Stimulated activated CD4-positive, alpha-beta T cell treated with anti-CD3 and anti-CD28 coated beads, TNF-alpha, amount 100 ng/mL, for 48 hours (primary cell): ENCODE measurements around the gene VEGFA.
"Not testable (repeated sequence)": the region's sequence is repeated elsewhere in the genome, so short reads cannot be mapped to it uniquely, and the experiment has no call there.

Experiments
- DNase-seq, 3 donors: peaks; one replicate each; pipeline ENCODE4 v3.0.0-alpha.2; 2020; ENCODE audit warnings: low read depth in 3 of 3

Gene VEGFA

DNA sequence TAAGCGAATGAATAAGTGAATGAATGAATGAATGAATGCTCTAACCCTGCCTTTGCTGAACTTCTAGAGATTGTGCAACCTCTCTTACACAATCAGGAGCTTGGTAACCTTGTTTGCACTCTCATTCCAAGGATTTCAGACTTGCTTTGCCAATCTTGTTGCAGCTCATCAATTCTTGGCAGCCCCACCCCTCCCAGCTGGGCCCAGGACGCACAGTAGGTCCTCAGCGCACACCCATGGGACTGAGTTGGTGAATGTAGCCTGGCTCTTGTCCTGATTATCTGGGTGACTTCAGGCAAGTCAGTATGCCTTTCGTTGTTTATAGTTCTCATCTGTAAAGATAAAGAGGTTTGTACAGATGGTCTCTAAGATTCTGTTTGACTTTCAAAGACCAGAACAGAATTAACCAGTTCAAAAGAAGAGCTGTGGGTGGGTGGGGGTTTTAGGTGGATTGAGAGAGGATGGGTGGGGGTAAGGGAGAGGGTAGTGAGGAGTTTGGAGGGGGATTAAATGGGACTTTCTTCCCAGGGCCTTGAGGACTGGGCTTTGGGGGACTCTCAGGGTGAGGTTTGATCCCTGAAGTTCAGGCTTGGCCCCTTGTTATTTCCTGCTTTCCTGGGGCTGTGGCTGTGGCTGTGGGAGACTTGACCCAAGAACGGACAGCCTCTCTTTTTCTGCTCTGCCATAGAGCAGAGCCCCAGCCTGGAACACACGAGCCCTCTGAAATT, 33.2 kb downstream of the VEGFA start:
- no peak for DNase-seq

DNA sequence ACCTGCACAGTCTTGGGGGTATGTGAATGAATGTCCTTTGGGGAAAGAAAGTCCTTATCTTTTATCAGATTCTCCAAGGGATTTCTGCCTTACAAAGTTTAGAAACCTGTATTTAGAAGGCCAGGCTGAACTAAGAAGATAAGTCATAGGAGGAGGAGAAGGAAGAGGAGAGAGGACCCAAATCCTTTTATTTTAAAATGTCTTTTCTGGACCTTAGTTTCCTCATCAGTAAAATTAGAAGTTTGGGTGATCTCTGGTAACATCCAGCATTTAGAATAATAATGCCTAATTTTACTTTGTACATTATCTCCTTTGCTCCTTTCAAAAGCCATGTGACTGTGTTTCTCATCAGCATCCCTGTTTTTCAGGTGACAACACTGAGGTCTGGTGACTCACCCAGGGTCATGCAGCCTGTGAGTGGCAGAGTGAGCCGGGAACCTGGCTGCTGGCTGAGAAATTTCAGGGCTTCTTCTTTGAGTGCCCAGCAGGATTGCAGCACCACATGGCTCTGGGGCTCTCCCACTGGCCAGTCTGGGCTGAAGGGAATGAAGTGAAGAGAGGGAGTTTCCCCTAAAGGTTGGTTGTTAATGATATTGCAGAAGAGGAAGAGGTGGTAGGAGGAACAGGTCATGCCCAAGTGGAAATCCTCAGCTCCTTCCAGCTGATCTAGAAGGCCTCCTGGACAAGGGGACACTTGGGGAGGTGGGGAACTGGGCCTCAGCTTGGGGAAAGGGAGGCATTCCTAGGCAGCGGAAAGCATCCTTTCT, 34.0 kb downstream of the VEGFA start:
- DNase-seq: no peak

DNA sequence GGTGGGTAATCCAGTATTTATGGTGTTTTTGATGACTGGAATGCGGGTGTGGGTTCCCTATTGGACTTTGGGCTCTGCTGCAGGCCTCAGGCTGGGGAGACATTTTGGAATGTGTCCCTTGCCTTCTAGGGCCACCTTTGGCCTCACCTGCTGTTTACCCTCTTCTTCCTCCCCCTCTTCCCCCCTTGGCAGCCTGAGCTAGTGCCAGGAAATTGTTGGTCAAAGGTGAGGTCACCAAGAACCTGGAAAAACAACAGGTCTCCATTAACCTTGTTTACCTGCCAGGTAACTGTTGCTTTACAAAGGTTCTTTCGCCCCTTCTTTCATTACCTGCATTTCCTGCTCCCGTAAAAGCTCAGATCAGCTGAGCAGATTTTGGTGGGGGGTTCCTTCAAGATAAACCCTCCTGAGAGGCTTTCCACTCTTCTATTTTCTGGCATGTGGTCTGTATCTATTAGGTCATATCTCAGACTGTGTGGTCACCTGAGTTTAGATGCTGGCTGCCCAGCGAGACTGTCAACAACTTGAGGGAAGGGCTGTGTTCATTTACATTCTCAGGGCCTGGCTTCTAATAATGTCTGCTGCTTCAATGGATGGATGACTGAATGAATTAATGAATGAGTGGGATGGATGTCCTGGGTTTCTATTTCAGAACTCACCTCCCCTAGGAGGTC, 34.7 kb downstream of the VEGFA start:
- DNase-seq: no peak

DNA sequence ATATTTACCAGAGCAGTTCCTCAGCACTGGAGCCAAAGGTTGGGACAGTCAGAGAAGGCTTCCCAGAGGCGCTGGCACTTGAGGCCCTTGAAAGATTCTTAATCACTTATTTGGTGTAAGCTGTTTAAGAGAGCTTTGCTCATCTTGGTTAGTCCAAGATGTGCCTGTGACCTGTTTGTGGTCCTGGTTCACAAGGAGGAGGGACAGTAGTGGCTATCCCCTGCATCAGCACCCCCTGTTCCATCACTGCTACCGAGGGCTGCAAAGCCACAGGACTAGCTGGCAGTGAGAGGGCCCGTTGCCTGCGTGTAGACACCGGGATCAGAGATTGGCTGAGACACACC, 35.7 kb downstream of the VEGFA start:
- DNase-seq: no peak

DNA sequence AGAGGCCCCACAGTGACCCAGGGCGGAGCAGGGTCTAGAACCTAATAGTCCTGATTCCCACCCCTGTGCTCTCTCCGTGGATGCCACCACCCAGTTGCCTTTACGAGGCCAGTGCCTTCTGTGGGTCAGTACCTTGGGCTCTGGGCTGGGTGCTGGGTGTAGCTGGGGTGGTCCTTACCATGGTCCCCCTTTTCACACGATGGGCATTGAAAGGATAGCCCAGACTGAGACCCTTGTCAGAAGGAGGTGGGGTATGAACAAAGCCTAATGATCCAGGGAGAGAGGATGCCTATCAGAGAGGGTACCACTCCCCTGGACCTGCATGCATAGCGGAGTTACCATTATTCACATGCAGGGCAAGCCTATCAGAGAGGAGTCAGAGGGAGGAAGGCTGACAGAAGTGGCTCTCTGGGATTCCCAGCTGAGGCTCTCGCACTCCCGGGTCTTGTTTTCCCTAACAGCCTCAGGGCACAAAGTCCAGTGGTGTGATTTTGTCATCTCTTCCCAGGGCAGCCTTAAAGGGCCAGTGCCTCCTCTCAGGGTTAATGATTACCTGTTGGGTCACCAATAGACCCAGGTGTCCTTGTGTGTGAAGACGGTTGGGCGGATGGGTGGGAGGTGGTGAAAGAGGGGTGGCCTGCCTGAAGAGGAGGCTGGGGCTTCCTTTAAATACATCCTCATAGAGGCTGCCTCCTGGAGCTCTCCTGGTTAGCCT, 36.2 kb downstream of the VEGFA start:
- no peak for DNase-seq

DNA sequence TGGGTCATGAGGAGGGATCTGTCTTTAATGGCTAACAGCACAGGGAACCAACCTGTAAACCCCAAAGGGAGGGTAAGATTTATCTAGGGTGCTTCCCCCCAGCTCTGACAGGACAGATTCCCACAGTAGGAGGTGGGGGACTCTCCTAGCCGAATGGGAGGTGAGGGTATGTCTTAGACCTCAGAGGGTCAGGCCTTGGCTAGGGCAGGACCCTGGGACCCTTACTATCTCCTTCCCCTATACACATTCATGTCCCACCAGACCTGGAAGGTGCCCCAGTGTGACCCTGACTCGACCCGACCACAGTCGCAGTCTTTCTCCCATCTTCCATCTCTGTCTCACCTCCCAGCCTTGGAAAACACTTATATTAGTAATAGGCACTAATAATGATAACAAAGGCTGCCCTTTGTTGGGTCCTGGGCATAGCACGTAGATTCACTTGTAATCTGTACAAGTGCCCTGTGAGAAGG, 36.8 kb downstream of the VEGFA start:
- no peak for DNase-seq

DNA sequence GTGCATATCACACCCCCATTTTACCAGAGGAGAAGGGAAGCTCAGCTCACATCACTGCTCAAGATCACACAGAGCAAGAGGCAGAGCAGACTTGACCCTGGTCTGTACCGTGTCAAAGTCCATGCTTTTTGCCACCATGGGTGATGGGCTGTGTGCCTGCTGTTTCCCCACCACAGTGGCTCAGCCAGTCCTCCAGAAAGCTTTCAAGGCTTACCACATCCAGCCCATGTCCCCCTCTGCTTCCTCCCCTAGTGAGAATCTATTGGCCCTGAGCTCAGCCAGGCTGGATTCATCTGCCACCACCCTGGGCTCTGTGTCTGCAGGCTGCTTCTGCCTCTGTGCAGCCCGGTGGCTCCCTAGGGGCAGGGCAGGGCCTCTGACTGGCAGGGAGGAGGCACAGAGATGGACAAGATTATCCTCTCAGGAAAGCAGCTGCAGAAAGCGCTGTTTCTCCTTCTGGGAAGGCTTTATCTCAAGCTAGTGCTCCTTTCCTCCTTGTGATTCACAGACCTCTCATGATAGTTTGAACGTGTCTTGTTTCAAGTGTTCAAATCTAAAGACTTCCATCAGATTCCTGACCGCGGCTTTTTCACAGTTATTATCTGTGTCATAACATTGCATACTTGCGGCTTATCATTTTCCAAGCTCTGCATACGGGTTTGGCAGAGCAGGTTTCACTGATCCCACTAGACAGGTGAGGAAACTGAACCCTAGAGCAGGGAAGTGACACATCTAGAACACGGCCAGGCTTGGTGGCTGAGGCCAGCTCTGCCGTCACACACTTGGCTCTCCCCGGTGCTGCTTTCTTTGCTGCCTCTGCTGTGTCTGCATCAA, 37.4 kb downstream of the VEGFA start:
- no peak for DNase-seq

DNA sequence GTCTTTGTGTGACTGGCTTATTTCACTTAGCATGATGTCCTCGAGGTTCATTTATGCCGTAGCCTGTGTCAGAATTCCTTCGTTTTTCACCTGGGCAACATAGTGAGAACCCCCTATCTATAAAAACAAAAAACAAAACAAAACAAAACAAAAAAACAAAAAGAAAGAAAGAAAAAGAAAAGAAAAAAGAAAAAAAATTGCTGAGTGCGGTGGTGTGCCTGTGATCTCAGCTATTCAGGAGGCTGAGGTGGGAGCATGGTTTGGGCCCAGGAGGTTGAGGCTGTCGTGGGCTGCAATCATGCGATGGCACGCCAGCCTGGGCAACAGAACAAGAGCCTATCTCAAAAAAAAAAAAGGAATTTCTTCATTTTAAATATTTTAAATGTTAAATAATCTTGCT, 38.4 kb downstream of the VEGFA start:
- DNase-seq: no peak

DNA sequence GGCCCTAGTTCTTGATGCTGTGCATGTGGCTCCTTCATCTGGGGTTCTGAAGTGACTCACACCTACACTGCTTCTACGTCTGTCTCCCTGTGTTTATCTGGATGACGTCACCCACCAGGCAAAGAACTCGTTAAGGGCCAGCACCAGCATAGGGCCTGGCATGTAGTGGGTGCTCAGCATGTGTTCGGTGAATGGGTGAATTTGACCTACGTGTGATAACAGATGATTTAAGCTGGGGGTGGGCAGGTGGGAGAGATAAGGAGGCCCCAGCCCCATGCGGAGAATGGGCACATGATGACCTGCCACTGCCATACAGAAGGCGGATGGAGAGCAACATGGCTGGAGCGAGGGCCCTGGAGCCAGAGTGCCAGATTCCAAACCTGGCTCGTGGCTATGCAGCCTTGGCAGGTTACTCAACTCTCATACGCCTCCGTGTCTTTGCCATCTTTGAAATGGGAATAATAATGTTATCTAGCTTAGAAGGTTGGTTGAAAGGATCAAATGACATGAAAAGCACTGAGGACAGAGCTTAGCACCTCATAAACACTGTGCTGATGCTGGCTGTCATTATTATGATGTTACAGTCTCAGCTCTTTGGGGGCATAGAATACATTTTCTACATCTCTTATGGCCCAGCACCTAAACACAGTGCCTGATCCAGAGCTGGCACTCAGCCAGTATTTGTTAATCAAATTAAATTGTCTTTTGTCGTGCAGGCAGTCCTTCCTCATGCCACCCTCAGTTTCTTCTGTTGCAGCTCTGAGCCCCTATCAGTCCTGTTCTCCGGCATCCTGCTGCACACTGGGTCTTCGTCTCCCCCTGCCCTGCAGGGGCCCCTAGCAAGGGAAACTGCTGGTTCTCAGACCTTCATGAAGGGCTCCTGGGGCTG, 39.6 kb downstream of the VEGFA start:
- no peak for DNase-seq

DNA sequence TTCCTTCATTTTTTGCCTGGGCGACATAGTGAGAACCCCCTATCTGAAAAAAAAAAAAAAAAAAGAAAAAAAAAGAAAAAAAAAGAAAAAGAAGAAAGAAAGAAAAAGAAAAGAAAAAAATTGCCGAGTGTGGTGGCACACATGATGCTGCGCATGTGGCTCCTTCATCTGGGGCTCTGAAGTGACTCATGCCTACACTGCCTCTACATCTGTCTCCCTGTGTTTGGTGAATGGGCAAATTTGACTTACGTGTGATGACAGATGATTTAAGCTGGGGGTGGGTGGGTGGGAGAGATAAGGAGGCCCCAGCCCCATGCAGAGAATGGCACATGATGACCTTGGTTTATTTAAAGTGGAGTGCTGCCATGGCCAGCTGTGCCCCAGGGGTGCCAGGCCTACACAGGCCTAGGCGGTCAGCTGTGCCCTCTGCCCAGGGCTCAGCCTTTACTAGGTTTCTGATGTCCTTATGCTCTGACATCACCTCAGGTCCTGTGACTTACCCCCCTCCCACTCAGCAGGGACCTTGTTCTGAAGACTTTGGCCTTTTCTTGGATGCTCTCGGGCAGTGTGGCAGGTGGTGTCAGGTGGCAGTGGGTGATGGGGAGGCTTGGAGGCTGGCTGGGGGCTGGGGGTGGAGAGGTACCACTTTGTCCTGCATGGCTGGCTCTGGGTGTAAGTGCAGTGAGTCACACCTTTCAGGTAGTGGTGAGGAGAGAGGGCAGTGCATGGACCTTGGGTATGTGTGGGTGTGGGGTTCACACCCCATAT, 41.1 kb downstream of the VEGFA start:
- no peak for DNase-seq

DNA sequence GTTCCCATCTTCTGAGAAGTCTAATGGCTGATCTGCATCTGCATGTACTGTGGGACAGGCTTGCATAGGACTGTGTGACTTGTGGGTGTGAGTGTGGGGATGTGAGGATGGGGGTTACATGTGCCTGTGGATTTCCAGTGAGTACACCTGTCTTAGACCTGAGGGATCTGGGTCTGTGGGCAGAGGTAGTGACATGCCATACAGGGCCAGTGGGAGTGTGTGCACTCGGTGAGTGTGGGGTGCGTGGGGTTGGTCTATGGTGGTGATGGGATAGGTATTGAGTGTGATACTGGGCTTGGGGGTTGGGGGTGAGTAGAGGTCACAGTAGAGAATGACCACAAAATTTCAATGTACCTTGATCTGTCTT, 41.7 kb downstream of the VEGFA start:
- no peak for DNase-seq

DNA sequence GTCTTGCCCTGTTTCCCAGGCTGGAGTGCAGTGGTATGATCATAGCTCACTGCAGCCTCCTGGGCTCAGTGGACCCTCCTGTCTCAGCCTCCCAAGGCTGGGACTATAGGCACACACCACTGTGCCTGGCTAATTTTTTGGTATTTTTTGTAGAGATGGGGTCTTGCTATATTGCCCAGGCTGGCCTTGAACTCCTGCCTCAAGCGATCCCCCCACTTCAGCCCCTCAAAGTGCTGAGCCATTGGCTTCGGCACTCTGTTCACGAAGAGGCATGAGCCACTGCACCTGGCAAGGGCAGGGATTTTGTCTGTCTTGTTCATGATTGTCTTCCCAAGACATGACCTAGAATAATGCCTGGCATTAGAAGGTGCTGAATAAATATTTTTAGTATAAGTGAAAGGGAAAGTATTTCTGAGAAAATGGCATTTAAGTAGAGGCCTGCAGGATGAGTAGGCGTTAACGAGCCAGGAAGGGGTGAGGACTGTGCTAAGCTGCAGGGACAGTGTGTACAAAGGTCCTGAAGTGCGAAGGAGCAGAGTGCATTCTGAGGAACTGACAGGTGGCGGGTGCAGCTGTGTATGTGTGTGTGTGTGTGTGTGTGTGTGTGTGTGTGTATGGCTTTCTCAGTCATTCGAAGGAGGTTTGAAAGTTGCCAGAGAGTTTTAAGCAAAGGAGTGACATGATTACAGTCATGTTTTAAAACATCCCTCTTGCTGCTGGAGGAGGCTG, 43.0 kb downstream of the VEGFA start:
- DNase-seq: no peak

DNA sequence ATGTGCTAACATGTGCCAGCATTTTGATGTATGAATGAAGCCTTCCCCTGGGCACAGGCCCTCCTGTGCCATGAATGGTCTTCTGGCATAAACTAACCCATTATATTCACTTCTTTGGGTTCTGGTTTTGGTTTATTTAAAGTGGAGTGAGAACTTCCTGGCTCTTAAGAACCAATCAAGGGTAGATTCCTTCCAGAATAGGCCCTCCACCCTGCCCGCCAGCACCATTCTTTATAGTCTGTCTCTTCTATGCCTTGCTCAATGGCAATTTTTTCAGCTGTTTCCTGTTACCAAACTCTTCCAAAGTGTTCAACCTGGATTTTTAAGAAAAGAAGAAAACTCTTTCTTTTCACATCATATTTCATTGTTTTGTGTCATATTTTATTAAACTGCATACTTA, 44.1 kb downstream of the VEGFA start:
- no peak for DNase-seq

DNA sequence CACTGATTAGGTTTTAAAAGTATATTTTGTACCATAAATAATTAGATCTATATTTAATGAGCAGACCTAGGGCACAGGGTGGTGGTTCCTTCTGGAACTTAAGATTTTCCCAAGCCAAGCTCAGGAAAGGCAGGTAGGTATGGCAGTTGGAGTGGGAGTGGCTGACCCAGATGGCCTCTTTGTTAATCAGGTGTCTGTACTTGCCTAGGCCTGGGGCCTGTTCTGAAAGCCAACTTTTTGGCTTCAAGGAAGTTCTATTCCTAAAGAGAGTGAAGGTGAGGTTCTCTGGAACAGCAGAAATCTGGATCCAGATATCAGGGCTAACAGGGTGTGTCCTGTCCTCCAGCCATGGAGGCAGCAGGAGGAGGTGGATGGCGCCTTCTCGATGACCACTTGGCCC, 44.9 kb downstream of the VEGFA start:
- no peak for DNase-seq

DNA sequence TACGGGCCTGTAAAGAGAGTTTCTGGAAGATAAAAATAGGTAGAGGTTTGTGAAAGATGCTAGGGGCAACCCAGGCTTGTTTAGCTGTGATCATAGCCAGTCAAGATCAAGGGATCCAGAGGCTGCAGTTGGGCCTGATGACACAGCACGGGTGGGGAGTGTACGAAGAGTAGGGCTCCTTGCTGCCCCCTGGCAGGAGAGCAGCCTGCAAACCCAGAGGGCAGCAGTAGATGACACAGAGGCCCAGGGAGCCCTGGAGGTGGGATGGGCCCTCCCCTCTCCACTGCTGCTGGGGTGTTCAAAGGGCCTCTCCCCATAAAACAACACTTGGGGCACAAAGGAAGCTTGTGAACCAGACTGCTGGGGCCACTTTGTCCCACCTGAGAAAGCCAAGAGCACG, 47.2 kb downstream of the VEGFA start:
- DNase-seq: no peak

DNA sequence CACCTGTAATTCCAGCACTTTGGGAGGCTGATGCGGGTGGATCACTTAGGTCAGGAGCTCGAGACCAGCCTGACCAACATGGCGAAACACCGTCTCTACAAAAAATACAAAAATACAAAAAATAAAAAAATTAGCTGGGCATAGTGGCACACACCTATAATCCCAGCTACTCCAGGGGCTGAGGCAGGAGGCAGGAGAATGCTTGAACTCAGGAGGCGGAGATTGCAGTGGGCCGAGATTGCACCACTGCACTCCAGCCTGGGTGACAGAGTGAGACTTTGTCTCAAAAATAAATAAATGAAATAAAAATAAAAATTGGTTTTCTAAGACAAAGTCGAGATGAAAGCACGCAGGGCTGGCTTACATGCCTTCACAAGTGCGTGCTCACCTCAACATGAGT, 49.0 kb downstream of the VEGFA start:
- DNase-seq: not testable (repeated sequence)

DNA sequence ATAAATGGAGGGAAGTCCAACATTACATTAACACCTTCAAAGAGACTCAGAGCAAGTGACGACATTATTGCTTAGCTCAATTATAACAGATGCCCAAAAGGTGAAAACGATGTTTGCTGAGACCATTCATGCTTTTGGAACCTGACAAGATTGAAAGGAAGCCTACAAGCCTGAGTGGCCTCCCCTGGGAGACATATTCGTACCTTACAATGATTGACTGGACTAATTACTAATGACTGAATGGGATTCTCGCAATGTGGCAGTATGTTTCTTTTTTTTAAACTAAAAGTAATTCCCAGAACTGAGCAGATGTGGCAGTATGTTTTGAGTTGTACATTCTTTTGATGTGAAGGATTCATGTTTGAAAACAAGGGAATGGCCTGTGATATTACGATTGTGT, 49.9 kb downstream of the VEGFA start:
- no peak for DNase-seq

DNA sequence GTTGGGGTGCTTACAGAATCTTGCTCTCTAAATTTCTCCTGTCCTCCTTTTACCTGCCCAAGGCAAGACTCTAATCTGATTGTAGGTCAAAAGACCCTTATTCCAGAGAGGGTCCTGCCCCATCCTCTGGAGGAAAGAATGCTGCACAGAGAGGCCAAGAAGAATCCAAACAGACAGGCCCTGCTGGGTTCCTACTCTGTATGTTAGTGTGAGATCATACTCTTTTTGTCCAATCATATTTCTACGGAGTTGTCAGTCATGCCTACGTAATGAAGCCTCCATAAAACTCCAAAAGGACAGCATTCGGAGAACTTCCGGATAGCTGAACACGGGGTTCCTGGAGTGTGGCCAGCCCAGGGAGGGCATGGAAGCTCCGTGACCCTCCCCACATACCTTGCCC, 50.5 kb downstream of the VEGFA start:
- no peak for DNase-seq
